CD1c-positive myeloid dendritic cell (primary cell): Measurements from ENCODE around the gene NIM1K.
"Not testable (repeated sequence)": the region's sequence is repeated elsewhere in the genome, so short reads cannot be mapped to it uniquely, and the experiment has no call there.

Experiments
- DNase-seq: peaks from one replicate; pipeline ENCODE4 v3.0.0-alpha.2; 2016; ENCODE audit errors: extremely low spot score

NIM1K gene

GRCh38 chr5:43230707-43231106 lies 38.7 kb downstream of the NIM1K start:
- DNase-seq = no peak

GRCh38 chr5:43231977-43232376 lies 40.0 kb downstream of the NIM1K start:
- no peak for DNase-seq

GRCh38 chr5:43232943-43233833 lies 41.2 kb downstream of the NIM1K start:
- no peak for DNase-seq

GRCh38 chr5:43233946-43234345 lies 41.9 kb downstream of the NIM1K start:
- DNase-seq = no peak

GRCh38 chr5:43236653-43237355 lies 44.8 kb downstream of the NIM1K start:
- DNase-seq = no peak

- DNase-seq = no peak
Measured at GRCh38 chr5:43242196-43242595, 50.2 kb downstream of the NIM1K start.

GRCh38 chr5:43243270-43243669 lies 51.2 kb downstream of the NIM1K start:
- no peak for DNase-seq

- no peak for DNase-seq
Measured at GRCh38 chr5:43244823-43245565, 53.0 kb downstream of the NIM1K start.

- DNase-seq = no peak
Measured at GRCh38 chr5:43245724-43246385, 53.8 kb downstream of the NIM1K start.

GRCh38 chr5:43251754-43252153 lies 59.7 kb downstream of the NIM1K start:
- no peak for DNase-seq

GRCh38 chr5:43255704-43256103 lies 63.7 kb downstream of the NIM1K start:
- DNase-seq = no peak

GRCh38 chr5:43256261-43256966 lies 64.4 kb downstream of the NIM1K start:
- no peak for DNase-seq

GRCh38 chr5:43258116-43258515 lies 66.1 kb downstream of the NIM1K start:
- no peak for DNase-seq

- not testable (repeated sequence) for DNase-seq
Measured at GRCh38 chr5:43262269-43262668, 70.2 kb downstream of the NIM1K start.

GRCh38 chr5:43268188-43268820 lies 76.3 kb downstream of the NIM1K start:
- no peak for DNase-seq

- peak; percentile 8 for DNase-seq
Measured at GRCh38 chr5:43270645-43271044, 78.6 kb downstream of the NIM1K start.

- no peak for DNase-seq
Measured at GRCh38 chr5:43273552-43273951, 81.5 kb downstream of the NIM1K start.

- DNase-seq = no peak
Measured at GRCh38 chr5:43274435-43275114, 82.5 kb downstream of the NIM1K start.

GRCh38 chr5:43275391-43275790 lies 83.4 kb downstream of the NIM1K start:
- DNase-seq = no peak
